GM19452 (cell line): ENCODE data around the gene ADGRL3.

Experiments used
- ATAC-seq: cut with Tn5 transposase; IDR thresholded peaks from one replicate; pipeline ENCODE4 v1.9.1; 2021; ENCODE audit not compliant: unreplicated experiment

The ADGRL3 gene

DNA sequence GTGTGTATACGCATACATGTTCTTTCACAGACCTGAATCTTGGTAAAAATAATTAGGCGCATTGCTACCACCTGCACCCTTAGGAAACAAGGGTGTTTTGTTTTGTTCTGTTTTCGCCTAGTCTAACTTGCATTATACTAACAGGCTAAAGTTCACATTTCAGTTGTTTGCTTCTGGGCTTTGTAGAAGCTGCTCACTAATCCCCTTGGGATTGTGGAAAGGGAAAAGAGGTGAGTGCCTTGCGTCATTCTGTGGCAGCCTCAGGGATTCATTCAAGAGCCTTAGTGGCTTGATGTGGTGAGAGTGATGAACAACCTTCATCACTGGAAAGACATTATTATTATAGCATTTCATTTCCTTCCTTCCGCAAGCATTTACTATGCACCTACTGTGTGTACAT lies 331.1 kb downstream of the ADGRL3 start:
- no peak for ATAC-seq

DNA sequence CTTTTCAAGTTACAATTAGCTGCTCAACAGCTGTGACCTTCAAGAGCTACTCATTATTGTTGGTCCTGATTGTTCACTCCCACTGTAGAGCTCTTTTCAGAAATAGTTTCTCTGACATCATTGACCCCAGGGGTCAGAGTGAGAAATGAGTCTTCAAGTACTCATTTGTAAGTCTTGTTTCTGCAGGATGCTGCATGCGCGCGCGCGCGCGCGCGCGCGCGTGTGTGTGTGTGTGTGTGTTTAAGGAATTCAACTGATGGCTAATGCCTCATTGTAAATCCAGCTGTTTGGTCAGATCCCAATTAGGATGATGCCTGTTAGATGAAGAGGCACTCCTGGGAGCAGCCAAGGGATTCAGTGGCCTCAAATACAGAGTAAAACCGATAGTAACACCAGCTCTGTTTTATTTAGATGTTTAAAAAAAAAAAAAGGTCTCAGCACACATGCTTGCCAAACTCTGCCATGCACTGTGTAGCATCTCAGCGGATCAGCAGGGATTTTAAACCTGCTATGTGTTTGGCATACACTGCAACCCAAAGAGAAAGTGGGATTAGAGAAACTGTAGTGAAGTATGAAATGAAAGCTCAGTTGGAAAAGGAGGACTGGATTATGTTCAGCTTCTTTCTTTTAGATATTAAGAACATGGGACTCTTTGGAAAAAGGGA lies 332.3 kb downstream of the ADGRL3 start:
- ATAC-seq: no peak

DNA sequence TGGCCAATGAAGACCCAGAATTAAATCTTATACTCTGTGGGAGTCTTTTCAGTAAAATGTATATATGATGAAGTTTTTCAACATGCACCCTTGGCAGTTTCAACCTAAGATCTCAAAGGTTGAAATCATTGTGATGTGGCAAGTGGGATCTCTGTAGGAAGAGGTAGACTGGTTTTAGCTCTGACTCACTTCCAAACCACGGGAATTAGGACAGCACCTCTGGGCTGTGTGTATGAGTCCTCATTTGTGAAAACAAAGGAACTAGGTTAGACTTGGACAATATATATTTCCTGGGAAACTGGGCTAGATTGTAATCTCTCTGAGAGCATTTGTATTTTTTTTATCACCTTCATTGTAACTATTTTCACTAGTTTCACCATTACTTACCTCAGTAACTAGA lies 333.0 kb downstream of the ADGRL3 start:
- ATAC-seq: no peak

DNA sequence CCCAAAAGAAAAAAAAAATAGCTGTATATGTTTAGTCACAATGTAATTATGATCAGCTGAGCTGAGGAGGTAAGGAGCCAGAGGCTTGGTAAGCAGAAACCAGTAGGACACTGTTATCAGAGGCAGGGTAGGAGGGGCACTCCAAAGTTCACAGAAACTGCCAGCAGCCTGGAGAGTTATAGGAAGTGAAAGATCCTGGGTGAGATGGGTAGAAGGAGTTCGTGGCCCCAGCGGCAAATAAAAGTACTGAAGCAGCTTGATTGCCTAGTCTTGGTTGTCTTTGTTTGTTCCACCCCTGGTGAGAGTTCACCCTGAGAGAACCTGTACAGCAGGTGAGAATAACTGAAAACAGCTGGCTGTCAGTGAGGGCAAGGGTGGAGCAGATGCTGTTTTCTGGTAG lies 340.8 kb downstream of the ADGRL3 start:
- no peak for ATAC-seq

DNA sequence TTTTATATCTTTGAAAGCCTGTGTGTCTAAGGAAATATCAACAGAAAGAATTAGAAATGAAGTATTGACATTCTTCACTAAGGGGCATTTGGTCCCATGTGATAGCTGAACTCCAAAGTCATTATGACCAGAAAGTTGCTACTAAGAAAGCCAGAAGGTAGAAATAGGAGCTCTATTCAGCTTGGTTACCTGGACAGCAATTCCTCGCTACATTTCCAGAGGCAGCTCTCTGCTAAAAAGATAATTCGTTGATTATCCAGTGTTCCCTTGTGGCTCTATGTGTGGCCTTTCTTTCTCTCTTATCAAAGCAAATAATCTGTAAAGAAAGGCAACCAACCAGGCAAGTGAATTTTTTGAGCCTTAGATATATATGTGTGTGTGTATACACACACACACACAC lies 341.3 kb downstream of the ADGRL3 start:
- no peak for ATAC-seq

DNA sequence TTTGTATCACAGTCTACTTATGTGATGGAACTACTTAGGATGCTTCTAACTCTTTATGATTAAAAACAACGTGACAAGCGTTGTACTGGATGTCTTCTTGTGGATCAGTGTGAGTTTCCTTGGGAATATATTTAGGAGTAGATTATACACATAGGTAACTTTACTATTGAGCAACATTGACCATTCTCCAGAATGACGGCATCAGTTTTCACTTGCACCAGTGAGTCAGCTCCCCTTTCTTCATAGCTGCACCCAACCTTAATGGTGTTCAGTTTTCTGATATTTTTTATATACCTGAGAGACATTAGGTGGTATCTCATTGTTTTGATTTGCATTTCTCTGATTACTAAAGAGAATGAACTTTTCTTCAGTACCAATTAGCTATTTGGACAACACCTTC lies 343.9 kb downstream of the ADGRL3 start:
- no peak for ATAC-seq

DNA sequence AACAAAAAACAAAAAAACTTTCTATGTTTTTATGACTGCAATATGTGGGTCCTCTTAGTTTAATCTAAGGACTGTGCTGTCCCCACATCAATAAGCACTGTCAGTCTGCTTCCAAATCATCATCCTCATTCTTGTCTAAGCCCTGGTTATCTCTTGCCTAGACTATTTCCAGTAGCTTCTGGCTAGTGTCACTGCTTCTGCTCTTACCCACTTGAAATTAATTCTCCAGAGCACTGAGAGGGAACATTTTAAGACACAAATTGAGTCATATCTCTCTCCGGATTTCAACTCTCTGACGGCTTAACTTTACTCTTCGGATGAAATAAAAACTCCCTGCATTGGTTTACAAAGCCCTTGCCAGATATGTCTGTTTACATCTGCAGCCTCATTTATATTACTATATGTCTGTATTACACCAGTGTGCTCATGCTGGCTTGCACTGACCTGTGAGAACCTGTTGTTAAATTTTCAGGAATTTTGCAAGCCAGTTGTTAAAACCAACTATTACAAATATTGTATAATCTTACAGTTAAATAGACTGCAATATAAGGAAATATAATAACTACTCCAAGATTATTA lies 345.9 kb downstream of the ADGRL3 start:
- no peak for ATAC-seq

DNA sequence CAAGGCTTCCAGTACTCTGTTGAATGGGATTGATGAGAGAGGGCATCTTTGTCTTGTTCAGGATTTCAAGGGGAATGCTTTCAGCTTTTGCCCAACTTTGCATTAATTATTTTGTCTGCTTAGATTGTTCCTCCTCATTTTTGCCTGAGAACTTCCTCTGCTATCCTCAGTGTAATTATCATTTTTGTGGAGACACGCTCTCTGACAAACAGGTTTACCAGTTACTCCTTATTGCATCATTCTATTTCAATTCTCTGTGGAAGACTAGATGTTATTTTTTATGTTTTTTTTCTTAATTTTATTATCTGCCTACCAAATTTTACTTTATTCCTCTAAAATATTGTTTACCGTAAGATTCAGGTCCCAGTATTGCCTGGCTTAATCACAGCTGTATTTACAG lies 349.2 kb downstream of the ADGRL3 start:
- ATAC-seq: no peak

DNA sequence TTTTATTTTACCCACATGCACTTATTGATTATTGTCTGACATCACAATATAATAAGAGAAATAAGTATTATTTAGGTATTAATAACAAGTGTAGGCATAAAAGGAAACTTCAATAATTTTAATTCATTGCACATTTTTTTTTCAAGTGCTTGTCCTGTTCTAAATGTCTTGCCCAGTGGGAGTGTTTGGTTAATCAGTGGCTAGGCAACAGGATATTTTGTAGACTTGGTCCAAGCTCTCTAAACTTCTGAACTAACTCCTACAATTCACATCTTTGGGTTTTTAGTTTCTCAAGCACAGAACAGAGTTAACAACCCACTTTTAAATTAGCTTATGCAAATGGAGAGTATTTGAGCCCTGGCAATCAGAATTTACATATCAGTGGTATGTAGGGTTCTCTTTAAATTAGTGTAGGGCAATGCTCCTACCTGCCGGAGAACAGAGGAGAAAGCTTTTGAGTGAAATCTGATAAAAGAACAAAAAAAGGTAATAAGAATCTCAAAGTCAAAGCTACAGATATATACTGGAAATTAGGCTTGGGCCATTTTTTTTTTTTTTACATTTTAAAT lies 353.5 kb downstream of the ADGRL3 start:
- ATAC-seq: no peak

DNA sequence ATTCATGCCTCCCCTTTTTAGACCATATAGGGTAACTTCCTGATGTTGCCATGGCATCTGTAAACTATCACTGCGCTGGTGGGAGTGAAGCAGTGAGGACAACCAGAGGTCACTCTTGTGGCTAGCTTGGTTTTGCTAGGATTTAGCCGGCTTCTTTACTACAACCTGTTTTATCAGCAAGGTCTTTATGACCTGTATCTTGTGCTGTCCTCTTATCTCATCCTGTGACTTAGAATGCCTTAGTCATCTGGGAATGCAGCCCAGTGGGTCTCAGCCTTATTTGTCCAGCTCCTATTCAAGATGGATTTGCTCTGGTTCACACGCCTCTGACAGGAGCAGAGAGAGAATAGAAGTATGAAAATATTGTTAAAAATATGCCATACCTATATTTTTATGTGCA lies 355.7 kb downstream of the ADGRL3 start:
- ATAC-seq: no peak

DNA sequence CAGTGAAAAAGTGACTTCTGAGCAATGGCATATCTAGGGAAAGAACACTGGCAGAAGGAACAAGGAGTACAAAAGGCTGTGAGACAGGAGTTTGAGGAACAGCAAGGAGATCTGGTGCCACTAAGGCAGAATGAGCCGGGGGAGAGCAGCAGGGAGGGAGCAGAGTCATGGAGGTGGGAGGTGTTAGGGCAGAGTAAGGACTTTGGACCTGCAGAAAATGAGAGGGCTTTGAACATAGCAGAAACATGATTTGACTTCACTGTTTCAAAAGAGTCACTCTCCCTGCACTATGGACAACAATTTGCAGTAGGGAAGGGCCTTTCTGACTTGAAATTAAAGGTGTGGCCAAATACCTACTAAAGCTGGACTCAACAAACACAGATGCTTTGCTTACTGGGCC lies 356.2 kb downstream of the ADGRL3 start:
- ATAC-seq: no peak

DNA sequence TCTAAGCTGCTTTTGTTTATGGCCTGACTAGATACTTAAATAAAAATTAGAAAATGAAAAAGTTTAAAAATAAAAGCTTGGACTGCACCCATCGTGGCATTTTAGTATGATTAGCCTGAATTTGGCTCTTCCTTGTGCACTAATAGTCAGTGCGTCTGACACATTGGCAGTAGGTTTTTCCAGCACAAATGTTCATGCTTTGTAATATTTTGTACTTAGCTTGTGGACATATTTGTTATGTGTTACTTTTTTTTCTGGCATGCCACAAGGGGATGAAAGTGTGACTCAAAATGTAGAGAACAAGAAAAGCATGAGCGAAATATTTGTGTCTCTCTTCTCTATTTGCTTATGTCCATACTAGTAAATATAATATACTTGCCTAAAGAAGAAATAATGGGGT lies 359.3 kb downstream of the ADGRL3 start:
- no peak for ATAC-seq

DNA sequence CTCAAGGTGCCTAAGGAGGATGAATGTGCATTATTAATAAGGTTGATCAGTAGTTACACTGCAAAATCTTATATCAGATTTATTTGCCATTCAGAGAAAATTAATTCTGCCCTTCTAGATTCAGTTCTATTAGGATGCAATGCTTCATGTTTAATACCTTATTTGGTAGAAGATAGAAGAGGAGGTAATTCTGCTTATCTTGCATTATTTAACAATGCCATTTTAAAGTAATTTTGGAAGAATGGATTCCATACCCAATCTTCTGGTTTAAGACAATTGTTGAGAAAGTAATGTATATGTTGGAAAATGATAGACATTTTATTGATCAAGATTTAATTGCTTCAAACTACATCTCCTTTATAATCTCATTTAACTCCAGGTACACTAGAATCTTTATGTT lies 360.9 kb downstream of the ADGRL3 start:
- no peak for ATAC-seq

DNA sequence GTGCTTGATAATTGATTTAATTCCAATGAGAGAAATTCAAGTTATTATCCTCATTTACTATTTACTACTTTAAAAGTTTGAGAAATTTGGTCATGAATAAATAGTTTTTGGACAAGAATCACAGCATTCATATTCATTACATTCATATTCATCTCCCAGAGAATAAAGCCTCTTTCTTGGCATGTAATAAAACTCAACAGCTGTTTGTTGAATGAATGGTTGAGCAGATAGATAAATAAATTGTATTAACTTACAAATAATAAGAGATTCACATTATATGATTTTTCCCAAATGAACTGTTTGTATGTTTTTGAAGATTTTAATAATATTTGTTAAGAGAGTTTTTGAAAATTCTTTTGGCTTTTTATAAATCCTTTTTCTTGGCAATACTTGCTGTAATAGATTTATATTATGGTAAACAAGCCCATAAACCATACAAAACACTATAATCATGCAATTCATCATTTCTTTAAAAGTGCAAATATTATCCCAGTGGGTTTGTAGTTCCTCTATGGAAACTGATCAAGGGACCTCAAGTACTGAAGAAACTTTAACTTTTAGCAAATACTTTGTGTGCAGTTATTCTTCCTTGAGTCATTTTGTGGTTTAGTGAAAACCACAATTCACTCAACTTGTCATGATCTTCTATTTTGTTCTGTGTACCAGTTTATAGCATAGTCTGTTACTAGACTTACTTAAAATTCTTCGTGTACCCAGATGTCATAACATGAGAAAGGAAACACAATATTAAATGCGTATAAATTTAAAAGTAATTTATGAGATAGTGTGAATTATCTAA lies 371.8 kb downstream of the ADGRL3 start:
- ATAC-seq: no peak

DNA sequence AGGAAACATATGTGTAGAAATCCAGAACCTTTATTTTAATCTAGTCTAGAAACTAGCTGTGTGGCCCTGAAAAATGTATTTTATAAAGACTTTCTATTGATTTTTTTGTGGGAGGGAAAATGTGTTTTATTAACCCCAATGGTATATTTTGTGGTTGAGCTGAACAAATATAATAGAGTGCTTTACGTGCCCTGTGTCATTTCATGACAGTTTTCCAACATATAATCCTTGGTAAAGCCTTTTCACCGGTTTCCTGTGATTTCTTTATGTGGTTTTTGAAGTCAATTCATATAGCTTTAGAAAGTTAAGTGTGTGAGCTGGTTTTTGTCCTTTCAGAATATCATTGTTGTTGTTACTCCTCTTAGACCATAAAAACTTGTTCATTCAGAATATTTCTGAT lies 375.7 kb downstream of the ADGRL3 start:
- no peak for ATAC-seq

DNA sequence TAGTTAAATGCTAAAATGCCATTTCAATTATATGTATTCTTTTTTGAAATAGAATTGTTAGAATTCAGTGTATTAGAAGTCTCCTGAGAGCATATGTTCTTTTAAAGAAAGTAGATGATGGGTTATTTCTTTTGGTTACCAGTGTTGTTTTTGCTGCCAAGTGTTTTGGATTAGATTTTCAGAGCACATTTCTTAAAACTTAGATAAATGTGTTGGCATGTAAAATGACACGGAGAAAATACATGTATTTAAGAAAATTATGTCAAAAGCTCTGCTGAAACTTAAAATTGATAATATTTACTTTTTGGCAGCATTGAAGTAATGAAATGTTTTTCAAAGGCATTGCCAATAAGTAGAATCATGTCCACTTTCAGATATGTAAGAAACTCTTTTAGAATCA lies 379.7 kb downstream of the ADGRL3 start:
- no peak for ATAC-seq

DNA sequence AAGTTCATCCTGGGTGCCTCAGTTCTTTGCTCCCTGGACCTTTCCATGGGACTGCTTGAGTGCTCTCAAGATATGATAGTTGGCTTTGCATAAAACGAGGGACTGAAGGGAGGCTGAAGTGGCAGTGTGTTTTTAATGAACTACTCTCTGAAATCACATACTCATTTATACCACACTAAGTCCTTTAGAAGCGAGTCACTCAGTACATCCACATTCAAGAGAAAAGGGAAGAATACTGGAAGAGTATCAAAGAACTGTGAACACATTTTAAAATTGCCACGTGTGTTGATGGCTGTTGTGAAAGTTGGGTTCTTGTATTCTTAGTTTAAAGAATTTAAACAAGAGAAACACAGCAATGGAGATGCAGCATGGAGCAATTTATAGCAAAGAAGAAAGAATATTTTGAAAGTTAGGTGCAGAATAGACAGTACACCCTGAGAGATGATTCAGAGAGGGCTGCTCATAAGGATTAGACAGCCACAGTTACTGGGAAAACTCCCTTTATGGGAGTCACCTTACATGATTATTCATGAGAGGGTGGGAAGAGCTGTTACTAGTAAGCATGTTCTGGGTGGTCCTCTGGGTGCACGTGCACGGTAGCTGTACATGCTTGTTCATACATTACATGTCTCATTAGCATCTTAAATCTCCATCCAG lies 380.7 kb downstream of the ADGRL3 start:
- ATAC-seq: no peak

DNA sequence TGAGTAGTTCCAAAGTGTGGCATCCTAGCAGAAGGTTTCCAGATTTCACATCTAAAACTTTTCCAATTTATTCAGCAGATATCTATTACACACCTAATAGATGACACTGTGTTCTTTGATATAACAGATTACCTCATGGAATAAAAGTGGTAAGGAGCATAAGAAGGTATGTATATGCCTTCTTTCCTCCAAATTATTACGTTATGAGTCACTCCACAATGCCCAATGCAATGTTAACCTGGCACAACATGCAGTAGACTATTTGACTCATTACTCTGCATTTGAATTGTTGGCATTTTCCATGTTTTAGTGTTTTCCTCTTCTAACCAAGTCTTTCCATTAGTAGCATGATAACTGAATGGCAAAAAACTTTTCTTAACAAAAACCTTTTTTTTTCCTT lies 383.6 kb downstream of the ADGRL3 start:
- no peak for ATAC-seq

DNA sequence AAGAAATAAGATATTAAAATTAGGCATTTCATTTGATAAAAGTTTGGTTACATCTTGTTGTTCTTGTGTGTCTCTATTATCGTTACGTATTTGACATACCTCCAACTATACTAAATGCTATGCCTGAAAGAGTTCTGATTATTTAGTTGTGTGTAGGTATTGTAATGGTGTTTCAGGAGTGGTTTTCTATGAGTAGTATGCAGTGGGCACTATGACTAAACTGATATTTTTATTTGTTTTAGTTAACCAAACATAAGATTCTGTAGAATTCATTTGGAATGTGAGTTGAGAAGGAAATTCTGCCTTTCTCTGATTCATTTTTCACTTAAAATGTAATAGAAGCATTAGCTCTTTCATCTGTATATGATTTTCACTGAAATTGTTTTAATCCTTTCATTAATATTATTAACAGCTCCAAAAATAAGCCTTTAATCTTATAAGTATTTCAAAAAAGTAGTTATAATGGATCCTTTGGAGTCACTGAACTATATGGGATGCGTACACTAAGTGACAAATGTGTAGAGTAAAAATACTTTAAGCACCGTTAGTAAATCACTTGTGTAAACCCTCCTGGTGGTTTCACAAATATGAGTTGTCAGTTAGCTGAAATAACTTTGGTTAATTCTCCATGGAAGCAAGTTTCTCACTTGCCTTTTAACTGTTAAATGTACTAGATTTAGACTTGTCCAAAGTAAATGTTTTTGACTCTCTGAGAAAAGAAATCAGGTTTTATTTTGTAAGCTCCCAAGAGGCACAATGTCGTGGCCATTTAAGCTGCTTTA lies 388.7 kb downstream of the ADGRL3 start:
- ATAC-seq: no peak

DNA sequence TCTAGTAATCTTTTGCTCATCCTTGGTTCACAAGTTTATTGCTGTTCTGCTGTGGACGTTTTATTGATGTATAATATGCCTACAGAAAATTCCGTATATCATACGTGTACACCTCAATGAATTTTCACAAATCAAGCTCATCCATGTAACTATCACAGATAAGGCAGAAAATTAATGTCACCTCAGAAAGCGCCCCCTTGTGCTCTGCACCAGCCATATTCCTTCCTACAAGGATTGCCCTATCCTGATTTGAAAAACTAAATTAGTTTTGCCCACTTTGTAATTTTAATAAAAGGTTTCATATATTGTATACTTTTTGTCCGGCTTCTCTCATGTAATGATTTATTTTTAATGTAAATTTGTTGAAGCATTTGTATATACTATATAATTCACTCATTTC lies 390.8 kb downstream of the ADGRL3 start:
- ATAC-seq: no peak
